Trophoblast cell (in vitro differentiated cells and primary cell): Measurements from ENCODE around the gene ADGRA3.

Experiments used
- DNase-seq, 2 donors: peaks; one replicate each; pipeline ENCODE4 v3.0.0-alpha.2; 2016
- H2AFZ ChIP-seq: 2 replicates; pipeline ENCODE4 v1.6.1; 2013; ENCODE audit warnings: low read length, moderate library complexity, mild to moderate bottlenecking; ENCODE audit not compliant: insufficient read depth, poor library complexity
- H2AK5ac ChIP-seq: 2 replicates; pipeline ENCODE4 v1.6.1; 2013; ENCODE audit warnings: mild to moderate bottlenecking, low read length
- H2BK120ac ChIP-seq: 2 replicates; pipeline ENCODE4 v1.6.1; 2013; ENCODE audit warnings: low read length, mild to moderate bottlenecking, moderate library complexity; ENCODE audit not compliant: insufficient read depth, poor library complexity
- H2BK12ac ChIP-seq: 2 replicates; pipeline ENCODE4 v1.6.1; 2013; ENCODE audit warnings: mild to moderate bottlenecking, low read length, moderate library complexity
- H2BK5ac ChIP-seq: 2 replicates; pipeline ENCODE4 v1.6.1; 2013; ENCODE audit warnings: low read length, low read depth, moderate library complexity, mild to moderate bottlenecking; ENCODE audit not compliant: poor library complexity
- H3K14ac ChIP-seq: 2 replicates; pipeline ENCODE4 v1.6.1; 2013; ENCODE audit warnings: mild to moderate bottlenecking, low read length
- H3K18ac ChIP-seq: 2 replicates; pipeline ENCODE4 v1.6.1; 2013; ENCODE audit warnings: mild to moderate bottlenecking, low read length
- H3K23ac ChIP-seq: 2 replicates; pipeline ENCODE4 v1.6.1; 2013; ENCODE audit warnings: low read length
- H3K27ac ChIP-seq: 2 replicates; pipeline ENCODE4 v1.5.1; 2013; ENCODE audit warnings: low read depth, mild to moderate bottlenecking, inconsistent platforms, low read length, moderate library complexity
- H3K27me3 ChIP-seq: 2 replicates; pipeline ENCODE4 v1.6.1; 2013; ENCODE audit warnings: inconsistent platforms, mild to moderate bottlenecking, low read length, moderate library complexity; ENCODE audit not compliant: insufficient read depth
- H3K36me3 ChIP-seq, 2 experiments: 1 replicate in 1 of 2; 2 replicates in 1 of 2; pipeline ENCODE4 v1.6.1; 2013; ENCODE audit warnings: low read length in 2 of 2, mild to moderate bottlenecking in 2 of 2, moderate library complexity in 1 of 2; ENCODE audit not compliant: insufficient read depth in 2 of 2, control insufficient read depth in 1 of 2
- H3K4ac ChIP-seq: 2 replicates; pipeline ENCODE4 v1.6.1; 2013; ENCODE audit warnings: low read depth, mild to moderate bottlenecking, low read length, moderate library complexity
- H3K4me1 ChIP-seq, 2 experiments: 1 replicate in 1 of 2; 2 replicates in 1 of 2; pipeline ENCODE4 v1.6.1; 2013; ENCODE audit warnings: low read length in 2 of 2, mild to moderate bottlenecking in 2 of 2, moderate library complexity in 1 of 2; ENCODE audit not compliant: insufficient read depth in 2 of 2, control insufficient read depth in 1 of 2
- H3K4me2 ChIP-seq: 2 replicates; pipeline ENCODE4 v1.6.1; 2013; ENCODE audit warnings: inconsistent platforms, mild to moderate bottlenecking, low read length, moderate library complexity
- H3K4me3 ChIP-seq: 2 replicates; pipeline ENCODE4 v1.5.1; 2013; ENCODE audit warnings: mild to moderate bottlenecking, low read depth, low read length, inconsistent platforms
- H3K79me1 ChIP-seq: one replicate; pipeline ENCODE4 v1.6.1; 2013; ENCODE audit warnings: low read length
- H3K79me2 ChIP-seq: 2 replicates; pipeline ENCODE4 v1.6.1; 2013; ENCODE audit warnings: low read length, mild to moderate bottlenecking; ENCODE audit not compliant: control insufficient read depth, insufficient read depth, poor library complexity
- H3K9ac ChIP-seq: 2 replicates; pipeline ENCODE4 v1.6.1; 2013; ENCODE audit warnings: mild to moderate bottlenecking, low read length
- H3K9me3 ChIP-seq: 2 replicates; pipeline ENCODE4 v1.6.1; 2013; ENCODE audit warnings: low read depth, mild to moderate bottlenecking, control low read depth, inconsistent platforms, low read length; ENCODE audit not compliant: insufficient read depth
- H4K12ac ChIP-seq: 2 replicates; pipeline ENCODE4 v1.6.1; 2013; ENCODE audit warnings: low read depth, mild to moderate bottlenecking, low read length, moderate library complexity
- H4K8ac ChIP-seq: 2 replicates; pipeline ENCODE4 v1.6.1; 2013; ENCODE audit warnings: low read depth, mild to moderate bottlenecking, low read length, moderate library complexity
- H4K91ac ChIP-seq: one replicate; pipeline ENCODE4 v1.6.1; 2013; ENCODE audit warnings: low read depth, mild to moderate bottlenecking, low read length, moderate library complexity
- WGBS: extraction: QIAGEN DNeasy Blood & Tissue Kit; methylation state at CpG from one replicate; pipeline ENCODE4 v1.1.7; 2013; ENCODE audit warnings: missing lambda C conversion rate; ENCODE audit not compliant: insufficient read length, insufficient coverage; ENCODE audit errors: extremely low coverage; 5-methylcytosine and 5-hydroxymethylcytosine counted together

ADGRA3 gene

DNA sequence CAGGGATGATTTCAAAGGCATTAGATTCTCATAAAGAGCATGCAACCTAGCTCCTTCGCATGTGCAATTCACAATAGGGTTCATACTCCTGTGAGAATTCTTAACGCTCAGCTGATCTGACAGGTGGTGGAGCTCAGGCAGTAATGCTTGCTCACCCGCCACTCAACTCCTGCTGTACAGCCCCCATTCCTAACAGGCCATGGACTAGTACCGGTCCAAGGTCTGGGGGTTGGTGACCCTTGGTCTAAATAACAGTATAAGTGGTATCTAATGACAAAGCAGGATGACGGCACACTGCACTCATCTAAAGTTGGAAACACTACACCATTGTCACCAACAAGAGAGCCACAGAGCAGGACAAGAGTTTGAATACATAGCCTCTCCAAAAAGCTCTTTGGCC is 28.5 kb downstream of the ADGRA3 start:
- H3K23ac ChIP-seq: no peak overlapping the region
- no peaks in the 10 kb centered on the region for H3K36me3 ChIP-seq
- H2BK12ac ChIP-seq: no peak overlapping the region
- H4K12ac ChIP-seq: no peak overlapping the region
- no peak overlapping the region for H2AK5ac ChIP-seq
- no peak overlapping the region for H4K8ac ChIP-seq
- no peak overlapping the region for H3K4ac ChIP-seq
- H3K18ac ChIP-seq: no peak overlapping the region
- no peak overlapping the region for H3K14ac ChIP-seq
- no peak overlapping the region for H2BK120ac ChIP-seq
- H3K79me1 ChIP-seq: no peaks in the 10 kb centered on the region
- DNase-seq: no peak
- no peak overlapping the region for H3K4me2 ChIP-seq
- H3K9me3 ChIP-seq: no peaks in the 10 kb centered on the region
- H3K4me1 ChIP-seq: peaks cover 8 to 10% of the 10 kb centered on the region in 2 experiments
- H2AFZ ChIP-seq: no peak overlapping the region
- H3K79me2 ChIP-seq: no peaks in the 10 kb centered on the region
- no peaks in the 10 kb centered on the region for H3K27me3 ChIP-seq
- no peak overlapping the region for H3K9ac ChIP-seq
- no CpG with 5 or more reads among the region's 5 CpGs for WGBS
- no peak overlapping the region for H4K91ac ChIP-seq
- no peak overlapping the region for H2BK5ac ChIP-seq
- H3K27ac ChIP-seq: no peak overlapping the region
- H3K4me3 ChIP-seq: no peak overlapping the region

DNA sequence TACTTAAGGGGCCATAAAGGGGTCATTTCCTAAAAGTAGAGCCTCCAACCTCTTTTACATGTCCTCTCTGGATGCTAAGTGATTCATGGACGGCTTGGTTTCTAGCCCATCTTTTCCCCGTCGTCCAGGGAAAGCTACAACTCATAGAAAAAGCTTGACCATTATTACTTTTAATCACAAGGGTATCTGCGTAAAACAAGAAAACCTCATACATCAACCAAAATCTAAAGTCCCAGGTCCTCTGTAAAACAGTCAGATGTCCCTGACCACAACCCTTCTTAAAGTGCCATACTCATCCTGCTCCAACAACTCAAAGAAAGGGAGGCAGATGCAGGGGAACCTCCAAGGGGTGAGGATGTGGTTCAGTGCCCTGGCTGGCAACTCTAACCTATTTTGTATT is 29.6 kb downstream of the ADGRA3 start:
- no peaks in the 10 kb centered on the region for H3K79me1 ChIP-seq
- H3K4me2 ChIP-seq: no peak overlapping the region
- WGBS: no CpG with 5 or more reads among the region's 4 CpGs
- DNase-seq: no peak
- H3K27ac ChIP-seq: no peak overlapping the region
- no peaks in the 10 kb centered on the region for H3K9me3 ChIP-seq
- no peaks in the 10 kb centered on the region for H3K36me3 ChIP-seq
- no peak overlapping the region for H3K9ac ChIP-seq
- H2AK5ac ChIP-seq: no peak overlapping the region
- peak overlapping the region; percentile 45 for H4K8ac ChIP-seq
- H2AFZ ChIP-seq: no peak overlapping the region
- no peaks in the 10 kb centered on the region for H3K27me3 ChIP-seq
- no peak overlapping the region for H2BK5ac ChIP-seq
- H3K79me2 ChIP-seq: no peaks in the 10 kb centered on the region
- H2BK12ac ChIP-seq: no peak overlapping the region
- no peak overlapping the region for H3K14ac ChIP-seq
- H2BK120ac ChIP-seq: no peak overlapping the region
- H3K4me3 ChIP-seq: no peak overlapping the region
- H4K12ac ChIP-seq: no peak overlapping the region
- no peak overlapping the region for H4K91ac ChIP-seq
- no peak overlapping the region for H3K4ac ChIP-seq
- H3K4me1 ChIP-seq: peaks cover 10% of the 10 kb centered on the region in 2 experiments
- no peak overlapping the region for H3K23ac ChIP-seq
- peak overlapping the region; percentile 65 for H3K18ac ChIP-seq

DNA sequence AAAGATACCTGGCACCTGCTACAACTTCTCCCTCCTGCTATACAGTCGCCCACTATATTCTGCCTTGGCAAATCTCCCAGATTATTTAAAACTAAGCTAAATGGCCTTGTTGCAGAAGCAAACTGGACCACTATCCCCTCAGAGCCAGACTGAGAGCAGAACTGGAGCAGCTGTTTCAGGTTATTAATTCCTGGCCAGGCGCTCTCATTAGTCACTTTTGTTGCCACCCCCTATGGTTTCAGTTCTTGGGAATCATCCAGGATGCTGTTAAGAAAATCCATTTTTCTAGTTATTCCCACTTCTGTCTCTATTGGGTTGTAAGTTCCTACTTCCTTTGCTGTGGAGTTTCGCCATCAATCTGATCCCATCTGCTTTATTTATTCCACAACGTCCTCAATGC is 30.1 kb downstream of the ADGRA3 start:
- no peak overlapping the region for H3K18ac ChIP-seq
- H2AK5ac ChIP-seq: no peak overlapping the region
- no peak overlapping the region for H3K4me3 ChIP-seq
- no peaks in the 10 kb centered on the region for H3K36me3 ChIP-seq
- WGBS: no CpG with 5 or more reads among the region's 4 CpGs
- H2BK5ac ChIP-seq: no peak overlapping the region
- no peak overlapping the region for H2AFZ ChIP-seq
- no peak for DNase-seq
- H4K8ac ChIP-seq: no peak overlapping the region
- no peak overlapping the region for H2BK120ac ChIP-seq
- H3K23ac ChIP-seq: no peak overlapping the region
- peaks cover 8 to 10% of the 10 kb centered on the region in 2 experiments for H3K4me1 ChIP-seq
- no peak overlapping the region for H3K14ac ChIP-seq
- H2BK12ac ChIP-seq: no peak overlapping the region
- H3K9me3 ChIP-seq: no peaks in the 10 kb centered on the region
- H4K91ac ChIP-seq: no peak overlapping the region
- no peaks in the 10 kb centered on the region for H3K79me2 ChIP-seq
- H3K27me3 ChIP-seq: no peaks in the 10 kb centered on the region
- H3K4ac ChIP-seq: peak overlapping the region; percentile 37
- no peak overlapping the region for H4K12ac ChIP-seq
- H3K79me1 ChIP-seq: no peaks in the 10 kb centered on the region
- no peak overlapping the region for H3K27ac ChIP-seq
- H3K4me2 ChIP-seq: no peak overlapping the region
- no peak overlapping the region for H3K9ac ChIP-seq

DNA sequence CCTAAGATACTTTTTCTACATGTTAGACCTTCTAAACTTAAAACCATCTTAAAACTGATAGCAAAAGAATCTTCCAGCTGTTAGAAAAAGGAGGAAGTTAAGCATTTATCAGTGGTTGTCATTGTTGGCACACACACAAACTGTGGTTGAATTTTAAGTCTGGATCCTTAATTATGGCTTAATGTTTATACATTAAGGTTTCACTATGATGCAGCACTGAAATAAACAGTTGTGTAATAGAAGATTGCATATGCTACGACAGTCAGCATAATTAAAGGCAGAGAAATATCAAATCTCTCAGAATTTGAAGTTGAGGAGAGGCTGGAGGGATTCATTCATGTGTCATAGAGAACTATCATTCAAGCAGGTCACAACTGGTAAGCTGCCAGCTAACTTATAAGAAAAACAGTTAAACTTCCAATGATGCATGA is 32.3 kb downstream of the ADGRA3 start:
- Histone ChIP-seq H3K4ac (no peak overlapping the region), H2BK5ac (no peak overlapping the region), H3K27me3 (no peaks in the 10 kb centered on the region), H3K14ac (no peak overlapping the region), H3K4me2 (no peak overlapping the region), H2BK12ac (no peak overlapping the region), H3K23ac (no peak overlapping the region), H3K36me3 (no peaks in the 10 kb centered on the region), H3K4me3 (no peak overlapping the region), H3K9ac (no peak overlapping the region), H3K79me1 (no peaks in the 10 kb centered on the region), H2AFZ (no peak overlapping the region), H3K27ac (no peak overlapping the region), H4K8ac (no peak overlapping the region), H4K12ac (no peak overlapping the region), H3K9me3 (no peaks in the 10 kb centered on the region), H3K4me1 (peaks cover 7 to 10% of the 10 kb centered on the region in 2 experiments), H2AK5ac (no peak overlapping the region), H4K91ac (no peak overlapping the region), H2BK120ac (no peak overlapping the region), H3K79me2 (no peaks in the 10 kb centered on the region), H3K18ac (no peak overlapping the region)
- DNase-seq: no peak
- no CpG with 5 or more reads among the region's 1 CpG for WGBS
